ENCODE data around the gene MRLN.

GRCh38 chr10:59745163-59745650 is 8.0 kb downstream of the MRLN start:
- TF ChIP-seq CTCF (conservative IDR thresholded peaks at IDR 0.05; ENCODE audit: low read depth, low read length) (no peak), EZH2 (IDR thresholded peaks at IDR 0.05; ENCODE audit: borderline replicate concordance, low read depth, low read length, poor library complexity, severe bottlenecking) (no peak)

Measured in A673 (cell line).